ENCODE data around the gene CD83.

The CD83 gene

DNA sequence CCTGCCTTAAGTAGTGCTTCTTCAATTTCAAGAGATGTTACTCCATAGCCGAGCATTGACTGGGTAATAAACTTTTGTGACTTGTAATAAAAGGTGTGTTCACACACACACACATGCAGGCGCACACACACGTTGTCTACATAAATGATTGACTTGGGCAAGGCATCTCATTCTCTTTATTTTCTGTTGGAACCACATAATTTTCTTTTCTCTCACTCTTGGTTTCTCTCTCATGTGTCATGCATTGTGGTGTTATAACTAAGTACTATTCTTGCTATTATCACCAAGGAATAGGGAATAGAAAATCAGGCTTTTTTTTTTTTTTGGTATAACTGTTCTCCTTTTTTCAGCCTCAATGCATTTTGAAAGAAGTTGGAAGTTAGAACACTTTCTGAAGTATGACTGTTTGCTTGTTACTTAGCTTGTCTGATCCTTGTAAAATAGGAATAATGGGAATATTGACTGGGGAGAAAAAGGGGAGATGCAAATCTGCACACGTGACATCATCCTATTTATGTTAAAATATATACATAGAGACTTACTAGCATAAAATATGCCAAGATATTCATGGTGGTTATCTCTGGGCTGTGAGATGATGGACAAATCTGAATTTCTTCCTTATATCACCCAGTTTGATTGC lies 26.1 kb upstream of the CD83 start:
- in situ Hi-C loops (cut with MboI; ENCODE audit: low sequenced_read_pairs) = no loop called here

DNA sequence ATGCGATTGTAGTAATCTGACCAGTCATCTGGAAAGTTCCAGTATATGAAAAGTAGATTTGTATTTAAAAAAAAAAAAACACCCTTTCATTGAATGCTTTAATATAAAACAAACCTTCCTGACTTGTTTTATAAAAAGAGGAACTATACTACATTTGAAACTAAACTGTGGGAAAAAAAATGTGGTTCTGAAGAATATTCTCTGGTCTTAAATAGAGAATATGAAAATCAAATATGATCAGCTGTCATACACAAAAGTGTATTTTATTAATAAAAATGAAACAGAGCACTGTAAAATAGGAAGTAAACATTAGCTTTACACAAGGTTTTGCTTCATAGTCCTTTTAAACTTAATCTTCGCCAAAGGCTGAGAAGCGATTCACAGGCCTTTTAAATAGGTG lies 25.3 kb upstream of the CD83 start:
- in situ Hi-C loops (cut with MboI; ENCODE audit: low sequenced_read_pairs) = no loop called here

DNA sequence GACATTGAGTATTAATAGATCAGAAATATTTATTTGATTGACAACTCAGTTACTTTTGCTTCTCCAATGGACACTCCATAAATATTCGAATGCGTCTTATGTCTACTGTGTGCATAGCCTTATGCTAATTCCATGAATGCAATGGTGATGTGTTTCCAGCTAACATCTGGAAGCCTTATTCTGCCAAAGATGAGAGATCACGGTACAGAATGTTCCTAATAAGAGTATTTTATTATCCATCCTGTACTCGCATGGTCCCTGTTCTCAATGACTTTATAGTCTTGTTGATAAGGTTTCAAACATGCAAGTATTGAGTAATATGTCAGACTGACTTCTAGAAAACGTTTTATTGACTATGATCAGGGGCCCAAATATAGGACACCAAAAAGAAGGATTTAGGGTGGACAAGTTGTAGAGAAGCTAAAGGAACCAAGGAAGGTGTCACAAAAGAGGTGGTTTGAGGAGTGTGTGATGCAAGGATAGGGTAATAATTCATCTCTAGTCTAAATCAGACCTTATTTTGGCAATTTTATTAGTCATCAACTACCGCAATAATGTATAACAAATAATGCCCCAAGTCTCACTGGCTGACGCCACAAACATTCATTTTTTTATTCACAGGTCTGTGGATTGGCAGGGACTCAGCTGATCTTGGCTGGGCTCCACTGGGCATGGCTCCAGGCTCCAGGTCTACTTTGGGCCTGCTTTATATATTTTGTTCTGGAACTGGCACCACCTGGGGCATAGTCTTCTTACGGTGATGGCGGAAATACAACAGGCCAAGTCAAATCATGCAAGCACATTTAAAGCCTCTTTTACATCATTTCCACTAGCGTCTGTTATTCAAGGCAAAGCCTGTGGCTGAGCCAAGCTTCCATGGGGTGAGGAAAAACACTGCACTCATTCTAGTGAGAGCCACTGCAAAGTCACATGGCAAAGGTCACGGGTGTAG lies 24.5 kb upstream of the CD83 start:
- in situ Hi-C loops (cut with MboI; ENCODE audit: low sequenced_read_pairs) = no loop called here

DNA sequence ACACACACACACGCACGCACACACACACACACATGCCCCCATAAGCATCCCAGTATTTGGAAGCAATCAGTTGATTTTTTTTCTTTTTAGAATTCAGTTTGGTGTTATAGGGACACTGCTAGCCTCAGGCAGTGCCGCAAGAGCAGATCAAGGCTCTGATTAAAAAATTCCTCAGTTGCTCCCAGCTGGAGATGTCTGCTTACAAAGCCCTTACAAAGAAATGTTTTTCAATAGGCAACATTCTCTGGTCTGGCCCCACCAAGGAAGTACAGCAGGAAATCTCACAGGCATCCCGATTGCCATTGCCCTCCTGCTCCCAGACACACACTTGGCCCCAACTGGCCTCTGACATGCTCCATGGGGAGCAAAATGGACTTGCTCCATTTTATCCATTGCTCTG lies 22.9 kb upstream of the CD83 start:
- in situ Hi-C loops (cut with MboI; ENCODE audit: low sequenced_read_pairs) = no loop called here

DNA sequence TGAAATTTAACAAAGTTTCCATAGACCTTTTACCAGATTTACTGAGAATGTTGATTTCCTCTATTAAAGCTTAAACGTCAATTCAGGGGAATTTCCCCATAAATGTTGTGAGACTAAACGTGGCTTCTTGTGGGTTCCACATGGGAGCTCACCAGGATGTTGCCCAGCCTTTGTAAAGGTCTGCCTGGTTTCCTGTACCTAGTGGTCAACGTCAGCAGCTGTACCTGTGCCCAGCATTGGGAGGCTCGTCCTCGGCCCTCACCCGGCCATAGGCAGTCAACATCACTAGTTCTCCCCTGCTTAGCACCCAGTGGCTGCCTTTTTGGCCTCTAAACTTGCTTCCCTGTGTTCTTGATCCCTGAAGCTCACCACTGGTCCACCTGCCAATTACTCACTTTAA lies 22.1 kb upstream of the CD83 start:
- in situ Hi-C loops (cut with MboI; ENCODE audit: low sequenced_read_pairs) = no loop called here

DNA sequence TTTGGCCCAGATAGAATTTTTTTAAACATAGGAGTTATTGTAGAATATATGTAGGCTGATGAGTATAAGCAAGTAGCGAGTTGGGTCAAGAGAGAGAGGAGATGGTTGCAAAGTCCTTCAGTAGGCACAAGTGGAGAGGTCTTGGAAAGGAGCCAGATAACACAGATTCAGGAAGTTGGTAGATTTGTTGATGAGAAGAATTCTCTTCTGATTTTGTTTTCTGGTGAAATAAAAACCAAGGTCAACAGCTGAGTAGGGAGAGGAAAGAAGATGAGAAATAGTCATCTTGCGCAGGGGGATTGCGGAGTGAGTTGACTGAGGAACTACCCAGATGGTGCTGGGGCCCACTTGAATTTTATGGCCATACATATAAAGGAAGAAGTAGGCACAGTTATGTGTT lies 17.4 kb upstream of the CD83 start:
- in situ Hi-C loops (cut with MboI; ENCODE audit: low sequenced_read_pairs) = no loop called here

DNA sequence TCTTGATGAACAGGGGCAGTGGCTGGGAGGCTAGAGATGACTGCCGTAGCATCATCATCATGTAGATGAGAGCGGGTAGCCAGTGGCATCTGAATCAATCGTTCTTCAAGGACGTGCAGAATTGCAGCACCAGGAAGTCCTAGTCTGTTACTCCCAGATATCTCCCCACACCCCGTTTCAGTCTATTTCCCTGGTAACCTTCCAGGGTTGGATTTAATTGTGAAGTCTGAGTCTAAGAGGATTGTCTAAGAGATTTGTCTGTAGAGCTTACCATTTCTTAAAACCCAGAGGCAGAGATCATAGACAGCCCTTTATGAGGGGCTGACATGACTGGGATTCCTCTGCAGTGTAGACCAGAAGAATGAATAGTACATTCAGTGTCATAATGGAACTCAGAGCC lies 16.6 kb upstream of the CD83 start:
- in situ Hi-C loops (cut with MboI; ENCODE audit: low sequenced_read_pairs) = no loop called here

DNA sequence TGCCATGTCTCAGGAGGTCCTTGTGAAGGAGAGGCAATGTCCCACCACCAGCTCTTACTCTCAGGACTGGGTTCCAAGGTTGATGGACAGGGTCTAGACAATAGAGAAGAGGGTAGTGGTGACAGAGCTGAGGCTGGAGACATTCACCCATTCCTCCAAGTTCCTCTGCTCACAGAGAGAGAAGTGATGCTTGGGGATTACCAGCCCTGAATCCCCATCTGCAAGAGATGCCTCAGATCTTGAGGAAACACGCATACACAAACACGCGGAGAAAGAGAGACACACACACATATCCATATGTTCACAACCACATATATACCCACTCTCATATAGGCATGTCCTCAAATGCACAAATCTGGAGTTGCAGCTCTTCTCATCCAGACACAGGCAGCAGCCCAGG lies 15.2 kb upstream of the CD83 start:
- in situ Hi-C loops (cut with MboI; ENCODE audit: low sequenced_read_pairs) = no loop called here

DNA sequence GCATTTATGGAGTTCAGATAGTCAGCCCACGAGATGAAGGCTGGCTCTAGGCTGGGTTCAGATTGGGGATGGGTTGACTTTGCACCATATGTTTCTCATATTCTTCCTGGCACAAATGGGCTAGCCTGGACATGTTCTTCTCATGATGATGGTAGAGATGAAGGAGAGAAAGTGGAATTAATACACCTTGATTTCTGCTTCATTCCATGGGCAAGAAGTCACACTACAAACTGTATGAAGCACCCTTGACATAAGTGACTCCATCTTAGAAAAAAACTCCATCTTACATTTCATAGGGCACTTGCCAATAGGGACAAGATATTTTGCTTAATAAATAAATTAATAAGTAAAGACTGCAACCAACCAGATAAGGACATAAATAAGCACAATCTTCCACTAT lies 12.0 kb upstream of the CD83 start:
- in situ Hi-C loops (cut with MboI; ENCODE audit: low sequenced_read_pairs) = no loop called here

DNA sequence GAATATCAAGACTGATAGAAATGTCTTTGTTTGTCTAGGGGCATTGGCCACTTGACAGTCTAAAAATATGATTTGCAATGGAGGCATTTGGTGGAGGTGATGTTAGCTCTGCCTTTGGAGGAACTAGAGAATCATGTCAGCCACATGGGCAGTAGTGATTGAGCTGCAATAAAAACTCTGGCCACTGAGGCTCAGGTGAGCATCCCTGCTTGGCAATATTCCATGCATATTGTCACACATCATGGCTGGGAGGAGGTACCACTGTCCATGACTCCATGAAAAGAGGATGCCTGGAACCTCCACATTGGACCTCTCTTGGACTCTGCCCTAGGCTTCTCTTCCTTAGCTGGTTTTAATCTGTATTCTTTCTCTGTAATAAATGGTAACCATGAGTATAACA lies 10.6 kb upstream of the CD83 start:
- in situ Hi-C loops (cut with MboI; ENCODE audit: low sequenced_read_pairs) = no loop called here

DNA sequence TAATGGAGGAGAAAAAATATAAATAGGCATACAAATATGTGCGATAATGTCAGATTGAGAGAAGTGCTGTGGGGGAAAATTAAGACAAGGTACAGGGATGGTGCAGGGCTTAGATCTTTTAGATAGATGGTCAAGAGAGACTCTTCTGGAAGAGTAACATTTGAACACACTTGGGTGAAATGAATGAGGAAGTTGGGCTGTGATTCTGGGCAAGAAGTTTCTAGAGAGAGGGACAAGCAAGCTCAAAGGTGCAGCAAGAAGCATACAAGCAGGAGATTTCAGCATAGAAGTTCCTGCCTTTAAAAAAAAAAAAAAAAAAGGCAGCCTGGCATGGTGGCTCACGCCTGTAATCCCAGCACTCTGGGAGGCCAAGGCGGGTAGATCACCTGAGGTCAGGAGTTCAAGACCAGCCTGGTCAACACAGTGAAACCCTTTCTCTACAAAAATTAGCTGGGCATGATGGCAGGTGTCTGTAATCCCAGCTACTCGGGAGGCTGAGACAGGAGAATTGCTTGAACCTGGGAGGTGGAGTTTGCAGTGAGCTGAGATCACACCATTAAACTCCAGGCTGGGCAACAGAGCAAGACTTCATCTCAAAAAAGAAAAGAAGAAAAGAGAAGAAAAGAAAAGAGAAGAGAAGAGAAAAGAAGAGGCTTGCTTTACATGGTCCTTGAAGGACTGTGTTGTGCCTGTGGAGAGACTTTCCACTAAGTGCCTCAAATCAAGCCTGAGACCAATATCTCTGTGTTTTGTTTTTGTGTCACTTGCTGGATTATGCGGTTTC lies 9.7 kb upstream of the CD83 start:
- in situ Hi-C loops (cut with MboI; ENCODE audit: low sequenced_read_pairs) = no loop called here

DNA sequence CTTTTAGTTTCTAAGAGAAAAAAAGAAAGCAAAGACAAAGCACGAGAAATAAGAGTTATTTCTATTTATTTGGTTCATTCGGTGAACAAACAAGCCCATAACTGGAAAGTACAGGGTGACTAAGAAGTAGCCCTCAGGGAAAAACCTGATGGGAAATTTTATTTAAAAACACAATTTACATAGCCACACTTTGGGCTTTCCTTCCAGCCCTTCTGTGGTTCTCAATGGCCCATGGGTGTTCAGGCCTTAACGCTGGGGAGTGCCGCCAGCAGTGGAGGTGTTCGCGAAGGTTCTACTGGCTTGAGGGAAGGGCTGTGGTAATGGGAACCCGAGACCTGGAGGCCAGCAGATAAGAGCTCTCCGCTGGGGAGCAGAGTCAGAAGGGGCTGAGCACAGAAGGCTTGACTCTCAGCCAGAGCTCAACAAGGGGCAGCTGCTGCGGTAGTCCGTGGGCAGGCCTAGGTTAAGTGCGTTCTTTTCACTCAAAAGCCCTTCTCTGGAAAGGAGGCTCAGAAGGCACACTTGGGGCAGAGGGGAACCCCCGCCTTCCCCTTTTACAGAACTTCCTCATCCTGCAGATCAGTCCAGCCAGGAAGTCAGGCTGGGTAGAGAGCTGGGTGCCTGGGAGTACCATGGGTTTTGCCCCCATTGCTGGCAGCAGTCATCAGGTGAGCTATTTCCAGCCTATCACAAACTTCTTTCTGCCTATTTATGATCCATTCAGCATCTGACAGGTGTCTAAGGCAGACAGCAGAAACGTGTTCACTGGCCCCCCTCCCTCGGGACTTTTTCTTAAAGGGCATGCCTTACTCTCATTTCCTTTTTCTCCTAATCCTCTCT lies 8.8 kb upstream of the CD83 start:
- in situ Hi-C loops (cut with MboI; ENCODE audit: low sequenced_read_pairs) = no loop called here

DNA sequence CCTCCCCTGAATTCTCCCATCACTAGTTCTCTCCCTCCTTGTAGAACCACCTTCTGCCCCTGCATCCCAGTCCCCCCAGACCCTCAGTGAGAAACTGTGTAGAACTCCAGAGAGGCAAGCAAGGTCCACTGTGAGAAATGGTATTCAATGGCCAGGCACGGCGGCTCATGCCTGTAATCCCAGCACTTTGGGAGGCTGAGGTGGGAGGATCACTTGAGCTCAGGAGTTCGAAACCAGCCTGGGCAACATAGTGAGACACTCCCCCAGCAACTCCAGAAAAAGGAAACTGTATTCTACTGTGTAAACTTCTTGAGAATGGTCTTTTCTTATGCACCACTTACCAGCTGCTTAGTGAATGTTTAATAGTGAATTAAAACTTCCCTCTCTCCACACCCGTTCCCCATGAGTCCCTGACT lies 8.2 kb upstream of the CD83 start:
- in situ Hi-C loops (cut with MboI; ENCODE audit: low sequenced_read_pairs) = no loop called here

DNA sequence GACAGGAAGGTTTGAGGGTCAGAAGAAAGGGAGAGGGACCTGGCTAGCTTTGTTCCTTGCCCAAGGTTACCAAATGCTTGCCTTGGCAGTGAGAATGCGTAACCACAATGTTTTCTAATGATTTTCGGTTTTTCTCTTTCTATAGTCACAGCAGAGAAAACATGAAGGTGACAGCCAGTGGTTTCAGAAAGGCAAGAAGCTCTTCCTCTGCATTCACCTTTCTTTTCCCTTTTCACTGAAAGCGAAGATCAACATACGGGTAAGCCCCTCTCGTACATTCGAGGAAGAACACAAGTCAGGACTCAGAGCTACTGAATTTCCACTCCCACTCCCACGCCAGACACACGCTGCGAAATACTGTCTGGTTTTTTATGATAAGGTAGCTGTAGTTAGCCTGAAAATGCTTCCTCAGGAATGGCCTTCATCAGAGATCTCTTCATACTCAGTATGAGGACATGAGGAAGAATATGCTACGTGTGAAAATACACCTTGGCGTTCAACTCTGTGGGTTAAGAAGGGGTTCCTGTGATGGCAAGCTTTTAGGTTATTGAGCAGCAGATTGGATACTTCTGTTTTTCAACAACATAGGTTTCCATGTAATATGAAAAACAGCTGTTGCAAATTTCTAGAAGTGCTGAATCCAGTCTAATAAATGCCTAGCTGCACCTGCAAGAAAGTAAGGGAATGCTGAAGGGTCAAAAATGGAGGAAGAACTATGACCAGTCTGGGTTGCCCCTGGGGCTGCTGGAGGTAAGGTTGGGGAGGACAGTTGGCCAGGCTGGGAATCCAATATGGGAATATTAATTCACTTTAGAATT lies 7.4 kb upstream of the CD83 start:
- in situ Hi-C loops (cut with MboI; ENCODE audit: low sequenced_read_pairs) = no loop called here

DNA sequence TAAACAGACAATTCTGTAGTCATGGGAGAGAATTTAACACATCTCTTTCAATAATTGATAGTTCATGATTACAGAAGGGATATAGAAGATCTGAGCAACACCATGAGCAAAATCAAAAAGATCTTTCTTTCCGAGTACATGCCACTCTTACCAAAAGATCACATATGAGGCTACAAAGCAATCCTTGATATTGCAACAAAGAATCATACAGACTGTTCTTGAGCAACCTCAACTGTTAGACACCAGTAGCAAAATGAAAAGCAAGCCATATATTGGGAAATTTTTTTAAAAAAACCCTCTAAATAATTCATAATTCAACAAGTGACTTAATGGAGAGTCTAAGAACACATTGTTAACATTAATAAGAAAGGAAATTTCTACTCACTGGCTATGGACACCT lies 3.6 kb upstream of the CD83 start:
- in situ Hi-C loops (cut with MboI; ENCODE audit: low sequenced_read_pairs) = no loop called here

DNA sequence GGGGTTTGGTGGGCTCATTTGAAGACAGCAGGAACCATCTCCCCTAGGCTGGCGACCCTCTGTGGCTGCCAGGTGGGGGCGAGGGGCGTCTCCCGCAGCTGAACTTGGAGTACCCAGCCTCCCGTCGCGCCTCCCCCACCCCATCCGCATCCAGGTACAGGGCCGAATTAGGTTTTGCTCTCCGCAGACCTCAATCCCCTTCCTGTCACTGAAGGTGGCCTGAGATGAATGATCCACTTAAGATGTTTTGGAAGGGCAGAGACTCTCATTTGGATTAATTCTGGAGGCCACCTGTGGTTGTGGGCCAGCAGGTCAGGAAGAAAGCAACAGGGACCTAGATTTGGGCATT lies 493 bp downstream of the CD83 start:
- in situ Hi-C loops (cut with MboI; ENCODE audit: low sequenced_read_pairs) = no loop called here

DNA sequence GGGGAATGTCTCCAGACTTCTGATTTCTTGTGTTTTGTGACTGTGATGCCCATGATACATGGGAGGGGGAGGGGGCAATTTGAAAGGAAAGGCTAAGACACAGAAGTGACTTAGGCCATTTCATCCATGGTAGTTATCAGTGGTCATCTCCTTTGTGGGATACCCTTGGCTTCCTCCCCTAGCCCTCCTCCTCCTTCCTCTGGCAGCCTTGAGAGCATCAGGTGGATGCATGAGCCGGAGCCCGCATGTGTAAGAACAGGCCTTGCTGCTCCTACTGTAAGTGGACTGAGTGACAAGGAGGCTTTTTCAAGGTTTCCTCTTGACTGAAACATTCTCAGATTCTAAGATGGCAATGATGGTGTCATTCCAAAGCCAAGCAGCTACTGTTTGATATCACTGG lies 874 bp downstream of the CD83 start:
- in situ Hi-C loops (cut with MboI; ENCODE audit: low sequenced_read_pairs) = no loop called here

DNA sequence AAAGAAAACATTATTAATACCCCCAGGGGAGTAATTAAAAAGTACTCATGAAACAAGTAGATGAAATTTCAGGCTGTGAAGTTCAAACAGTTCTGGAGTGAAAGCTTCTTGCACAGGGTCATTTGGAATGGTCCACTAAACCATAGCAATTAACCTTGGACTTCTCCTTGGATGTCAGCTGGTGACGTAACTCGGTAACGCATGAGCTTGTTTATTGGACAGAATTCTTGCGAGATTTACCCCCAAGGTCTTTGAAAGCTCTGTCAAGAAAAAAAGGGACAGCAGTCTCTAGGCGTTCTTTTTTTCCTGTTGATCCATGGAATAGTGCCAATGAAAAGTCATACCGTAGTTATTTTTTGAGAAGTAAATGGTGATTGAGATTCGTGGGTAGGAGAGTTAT lies 2.2 kb downstream of the CD83 start:
- in situ Hi-C loops (cut with MboI; ENCODE audit: low sequenced_read_pairs) = no loop called here

DNA sequence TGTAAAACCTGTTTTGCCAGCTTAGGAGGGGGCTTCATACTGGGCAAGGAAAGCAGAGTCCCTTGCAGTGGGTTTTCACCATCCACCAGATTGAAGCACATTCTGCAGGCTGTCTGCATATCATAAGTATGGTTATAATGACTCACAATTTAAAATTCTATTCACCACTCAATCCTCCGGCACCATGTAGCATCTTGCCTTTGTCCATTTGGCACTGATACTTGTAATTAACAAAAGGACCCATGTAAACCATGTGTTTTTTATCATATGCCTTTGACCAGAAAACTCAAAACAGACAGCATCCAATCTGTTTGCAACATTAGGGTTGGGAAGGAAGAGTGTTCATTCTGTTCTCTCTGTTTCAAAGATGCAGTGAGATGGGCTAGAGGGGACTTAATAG lies 3.0 kb downstream of the CD83 start:
- in situ Hi-C loops (cut with MboI; ENCODE audit: low sequenced_read_pairs) = no loop called here

DNA sequence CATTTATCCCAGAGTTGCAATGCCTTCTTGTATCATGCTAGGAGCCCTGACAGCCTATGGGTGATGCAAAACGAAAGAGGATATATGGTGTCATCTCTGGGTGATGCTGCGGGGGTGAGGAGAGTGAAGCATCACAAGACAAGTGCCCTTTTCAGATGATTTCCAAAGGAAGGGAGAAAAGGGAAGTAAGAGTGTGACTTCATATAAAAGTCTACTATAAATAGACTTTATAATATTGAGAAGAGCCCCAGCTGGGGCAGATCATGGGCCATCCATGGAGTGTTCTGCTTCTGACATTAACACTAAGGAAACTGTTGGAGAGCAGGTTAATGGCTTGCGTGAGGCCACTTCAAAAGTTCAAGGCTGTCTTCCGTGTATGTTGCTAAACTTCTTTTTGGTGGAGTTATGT lies 4.4 kb downstream of the CD83 start:
- in situ Hi-C loops (cut with MboI; ENCODE audit: low sequenced_read_pairs) = no loop called here
